NCI-H82 treated with DMSO at 0.1 percent for 48 hours (cell line): ENCODE measurements around the gene CACNA1I.
"Not testable (repeated sequence)": the region's sequence is repeated elsewhere in the genome, so short reads cannot be mapped to it uniquely, and the experiment has no call there.

Experiments
- DNase-seq: peaks from one replicate; lab custom pipeline; 2025; ENCODE audit not compliant: unreplicated experiment; lab: John Stamatoyannopoulos, UW

The CACNA1I gene

GRCh38 chr22:39731881-39732555 is 161.5 kb downstream of the CACNA1I start:
- DNase-seq = no peak

GRCh38 chr22:39732625-39733024 is 162.1 kb downstream of the CACNA1I start:
- DNase-seq = no peak

DNA sequence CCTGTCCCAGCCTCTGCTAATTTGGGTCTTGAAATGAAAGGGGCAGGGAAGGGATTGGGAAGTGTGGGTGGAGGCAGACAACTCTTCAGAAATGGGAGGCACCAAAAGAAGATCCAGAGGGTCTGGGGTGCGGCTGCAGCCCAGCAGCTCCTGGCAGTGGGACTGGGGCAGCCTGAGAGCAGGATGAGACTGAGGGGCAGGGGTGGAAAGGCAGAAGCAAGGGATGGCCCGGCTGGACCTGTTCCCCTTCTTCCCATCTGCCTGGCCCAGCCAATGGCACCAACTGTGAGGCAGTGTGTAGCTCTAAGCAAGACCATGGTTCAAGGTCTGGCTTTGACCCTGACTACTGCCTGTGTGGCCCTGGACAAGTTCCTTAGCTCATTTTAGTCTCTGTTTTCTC is 162.6 kb downstream of the CACNA1I start:
- no peak for DNase-seq

DNA sequence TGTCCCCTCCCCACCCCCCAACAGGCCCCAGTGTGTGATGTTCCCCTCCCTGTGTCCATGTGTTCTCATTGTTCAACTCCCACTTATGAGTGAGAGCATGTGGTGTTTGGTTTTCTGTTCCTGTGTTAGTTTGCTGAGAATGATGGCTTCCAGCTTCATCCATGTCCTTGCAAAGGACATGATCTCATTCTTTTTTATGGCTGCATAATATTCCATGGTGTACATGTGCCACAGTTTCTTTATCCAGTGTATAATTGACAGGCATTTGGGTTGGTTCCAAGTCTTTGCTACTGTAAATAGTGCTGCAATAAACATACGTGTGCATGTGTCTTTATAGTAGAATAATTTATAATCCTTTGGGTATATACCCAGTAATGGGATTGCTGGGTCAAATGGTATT is 163.5 kb downstream of the CACNA1I start:
- DNase-seq = not testable (repeated sequence)

GRCh38 chr22:39734866-39735265 is 164.3 kb downstream of the CACNA1I start:
- no peak for DNase-seq

- no peak for DNase-seq
Measured at GRCh38 chr22:39735776-39736175, 165.2 kb downstream of the CACNA1I start.

DNA sequence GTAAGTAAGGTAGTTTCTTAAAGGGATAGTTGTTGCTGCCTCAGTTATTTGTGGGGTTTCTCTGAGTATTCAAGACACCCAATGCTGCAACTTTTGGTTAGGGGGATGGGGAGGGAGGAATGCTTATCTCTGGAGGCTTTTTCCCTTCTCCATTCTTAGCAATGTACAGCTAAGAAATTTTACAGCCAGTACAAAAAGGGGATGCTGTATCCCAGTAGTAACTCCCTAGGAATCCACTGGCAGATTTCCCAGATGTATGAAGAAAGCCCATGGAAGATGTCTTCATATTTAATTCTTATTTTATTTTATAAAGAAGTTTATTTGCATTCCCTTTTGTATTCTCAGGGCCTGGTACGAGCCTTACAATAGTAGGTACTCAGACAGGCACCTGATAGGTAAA is 168.2 kb downstream of the CACNA1I start:
- DNase-seq = no peak
